Measurements from ENCODE around the gene MAPK6. TPM values are rescaled to one million over a fixed set of nuclear protein-coding genes. Genes with fewer than 3 reads are reported as not detected.

The MAPK6 gene
- total RNA-seq, 1 donor from 2014 or later: 128 TPM

- Histone ChIP-seq H3K36me3 (no peaks in the 10 kb centered on the region), H3K9ac (no peak overlapping the region), H3K9me3 (ENCODE audit: low read depth) (no peaks in the 10 kb centered on the region), H2AFZ (replicated peaks) (no peak overlapping the region), H4K20me1 (ENCODE audit: low read depth) (no peaks in the 10 kb centered on the region), H3F3A (ENCODE audit: low read depth) (no peaks in the 10 kb centered on the region), H3K79me2 (ENCODE audit: low read depth) (no peaks in the 10 kb centered on the region), H3K4me3 (no peak overlapping the region), H3K4me1 (peaks cover 9% of the 10 kb centered on the region), H3K27me3 (no peaks in the 10 kb centered on the region), H3K27ac (no peak overlapping the region), H3K4me2 (no peak overlapping the region)
- Mint-ChIP-seq H3K27ac (no peak overlapping the region), H3K4me3 (no peak overlapping the region), H3K27me3 (ENCODE audit: insufficient read depth, low read depth) (peaks cover 10% of the 10 kb centered on the region), H3K36me3 (no peaks in the 10 kb centered on the region), H3K4me1 (peaks cover 5% of the 10 kb centered on the region), H3K9me3 (no peaks in the 10 kb centered on the region)
- DNase-seq (ENCODE audit: low spot score): no peak
- TF ChIP-seq, protein P1, sequence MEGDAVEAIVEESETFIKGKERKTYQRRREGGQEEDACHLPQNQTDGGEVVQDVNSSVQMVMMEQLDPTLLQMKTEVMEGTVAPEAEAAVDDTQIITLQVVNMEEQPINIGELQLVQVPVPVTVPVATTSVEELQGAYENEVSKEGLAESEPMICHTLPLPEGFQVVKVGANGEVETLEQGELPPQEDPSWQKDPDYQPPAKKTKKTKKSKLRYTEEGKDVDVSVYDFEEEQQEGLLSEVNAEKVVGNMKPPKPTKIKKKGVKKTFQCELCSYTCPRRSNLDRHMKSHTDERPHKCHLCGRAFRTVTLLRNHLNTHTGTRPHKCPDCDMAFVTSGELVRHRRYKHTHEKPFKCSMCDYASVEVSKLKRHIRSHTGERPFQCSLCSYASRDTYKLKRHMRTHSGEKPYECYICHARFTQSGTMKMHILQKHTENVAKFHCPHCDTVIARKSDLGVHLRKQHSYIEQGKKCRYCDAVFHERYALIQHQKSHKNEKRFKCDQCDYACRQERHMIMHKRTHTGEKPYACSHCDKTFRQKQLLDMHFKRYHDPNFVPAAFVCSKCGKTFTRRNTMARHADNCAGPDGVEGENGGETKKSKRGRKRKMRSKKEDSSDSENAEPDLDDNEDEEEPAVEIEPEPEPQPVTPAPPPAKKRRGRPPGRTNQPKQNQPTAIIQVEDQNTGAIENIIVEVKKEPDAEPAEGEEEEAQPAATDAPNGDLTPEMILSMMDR (IDR thresholded peaks at IDR 0.05): no peak
- TF ChIP-seq EZH2 (IDR thresholded peaks at IDR 0.05): no peak
- no peak for TF ChIP-seq EZH2phosphoT487 (IDR thresholded peaks at IDR 0.05)
Measured at GRCh38 chr15:52076889-52077781, 58.1 kb downstream of the MAPK6 start.

DNA sequence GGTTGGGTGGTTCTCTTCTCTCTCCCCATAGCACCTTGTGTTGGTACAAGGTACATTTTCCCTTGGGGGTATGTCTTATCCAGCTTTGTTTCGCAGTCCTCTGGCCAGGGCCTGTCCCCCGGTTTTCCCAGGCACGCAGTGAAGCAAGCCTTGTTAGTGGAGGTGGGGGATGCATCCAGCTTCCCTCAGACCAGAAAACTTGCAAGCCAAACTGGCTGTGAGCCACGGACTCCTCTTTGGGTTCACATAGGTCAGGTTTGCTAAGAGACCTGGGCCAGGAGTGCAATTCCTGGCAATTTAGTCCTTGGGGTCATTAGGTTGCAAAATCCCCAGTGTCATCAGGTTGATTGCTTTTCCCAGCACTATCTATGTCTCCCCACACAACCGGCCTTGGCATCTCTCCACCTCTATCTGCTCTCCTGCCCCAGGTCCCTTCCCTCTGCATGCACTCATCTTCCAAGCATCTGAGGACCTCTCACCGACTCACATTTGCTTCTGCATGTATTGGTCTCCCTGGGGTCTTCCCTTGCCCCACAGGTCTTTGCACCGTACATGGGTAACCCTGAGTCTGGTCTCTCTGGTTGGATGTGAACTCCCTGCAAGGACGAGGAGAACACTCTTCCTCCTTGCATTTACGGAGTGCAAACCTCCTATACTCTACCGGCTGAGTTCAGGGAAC is 59.3 kb downstream of the MAPK6 start:
- no peak overlapping the region for H3K4me3 Mint-ChIP-seq
- peak overlapping the region; percentile 44 for H2AFZ ChIP-seq (replicated peaks)
- peaks cover 5% of the 10 kb centered on the region for H3K4me1 Mint-ChIP-seq
- H3K79me2 ChIP-seq (ENCODE audit: low read depth): no peaks in the 10 kb centered on the region
- H4K20me1 ChIP-seq (ENCODE audit: low read depth): no peaks in the 10 kb centered on the region
- H3K4me1 ChIP-seq: peaks cover 14% of the 10 kb centered on the region
- H3F3A ChIP-seq (ENCODE audit: low read depth): no peaks in the 10 kb centered on the region
- no peak overlapping the region for H3K4me2 ChIP-seq
- no peak overlapping the region for H3K4me3 ChIP-seq
- H3K27ac ChIP-seq: no peak overlapping the region
- no peak overlapping the region for H3K27ac Mint-ChIP-seq
- no peaks in the 10 kb centered on the region for H3K9me3 ChIP-seq (ENCODE audit: low read depth)
- DNase-seq (ENCODE audit: low spot score): no peak
- no peaks in the 10 kb centered on the region for H3K36me3 ChIP-seq
- peaks cover 10% of the 10 kb centered on the region for H3K27me3 Mint-ChIP-seq (ENCODE audit: insufficient read depth, low read depth)
- H3K9me3 Mint-ChIP-seq: no peaks in the 10 kb centered on the region
- H3K36me3 Mint-ChIP-seq: no peaks in the 10 kb centered on the region
- H3K27me3 ChIP-seq: no peaks in the 10 kb centered on the region
- no peak overlapping the region for H3K9ac ChIP-seq
- TF ChIP-seq EZH2phosphoT487 (IDR thresholded peaks at IDR 0.05): no peak
- TF ChIP-seq, protein P1 (IDR thresholded peaks at IDR 0.05): no peak
- TF ChIP-seq EZH2 (IDR thresholded peaks at IDR 0.05): no peak

DNA sequence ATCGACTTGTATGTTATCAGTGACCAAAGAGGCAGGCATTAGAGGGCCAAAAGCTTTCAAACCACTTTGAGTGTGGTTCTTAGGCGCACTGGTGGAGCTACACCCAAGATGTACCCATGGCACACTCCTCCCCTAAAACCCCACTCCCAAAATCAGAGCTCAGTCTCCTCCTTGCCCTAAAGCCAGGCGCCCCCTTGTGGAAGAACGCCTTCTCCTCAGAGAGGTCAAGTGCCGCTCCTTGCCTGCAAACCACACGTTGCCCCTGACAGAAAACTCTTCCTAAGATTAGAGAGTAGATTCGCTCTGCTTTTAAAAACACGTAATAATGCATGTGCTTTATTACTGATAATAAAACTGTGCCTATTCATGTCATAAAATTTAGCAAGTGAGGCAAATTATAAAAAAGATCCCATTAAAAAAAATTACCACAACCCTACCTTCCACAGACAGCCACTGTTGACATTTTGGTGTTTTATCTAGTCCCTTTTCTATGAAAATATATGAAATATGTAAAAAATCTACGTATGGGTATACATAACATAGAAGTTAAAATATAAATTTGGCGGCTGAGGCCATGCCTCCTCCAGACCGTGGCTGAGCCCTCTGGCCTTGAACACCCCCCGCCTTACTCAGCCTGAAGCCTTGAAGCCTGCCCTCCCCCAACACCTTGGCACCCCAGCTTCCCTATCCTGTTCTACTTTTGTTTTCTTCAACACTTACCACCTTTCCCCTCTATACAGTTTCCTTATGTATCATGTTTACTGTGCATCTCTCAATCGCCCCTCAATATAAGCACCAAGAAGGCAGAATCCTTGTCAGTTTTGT is 60.1 kb downstream of the MAPK6 start:
- Mint-ChIP-seq H3K9me3 (no peaks in the 10 kb centered on the region), H3K36me3 (no peaks in the 10 kb centered on the region), H3K4me3 (no peak overlapping the region), H3K27ac (no peak overlapping the region), H3K27me3 (ENCODE audit: insufficient read depth, low read depth) (peaks cover 10% of the 10 kb centered on the region), H3K4me1 (peaks cover 5% of the 10 kb centered on the region)
- Histone ChIP-seq H3K4me1 (peaks cover 14% of the 10 kb centered on the region), H3K4me2 (no peak overlapping the region), H2AFZ (replicated peaks) (peak overlapping the region; percentile 44), H3K36me3 (no peaks in the 10 kb centered on the region), H3F3A (ENCODE audit: low read depth) (no peaks in the 10 kb centered on the region), H3K79me2 (ENCODE audit: low read depth) (no peaks in the 10 kb centered on the region), H4K20me1 (ENCODE audit: low read depth) (no peaks in the 10 kb centered on the region), H3K27ac (no peak overlapping the region), H3K9ac (no peak overlapping the region), H3K4me3 (no peak overlapping the region), H3K27me3 (no peaks in the 10 kb centered on the region), H3K9me3 (ENCODE audit: low read depth) (no peaks in the 10 kb centered on the region)
- peak; percentile 90 for DNase-seq (ENCODE audit: low spot score)
- TF ChIP-seq, protein P1 (IDR thresholded peaks at IDR 0.05): peak; percentile 88
- no peak for TF ChIP-seq EZH2phosphoT487 (IDR thresholded peaks at IDR 0.05)
